NCI-H2029 (cell line): ENCODE measurements around the gene RXFP4.
"Not testable (repeated sequence)": the region's sequence is repeated elsewhere in the genome, so short reads cannot be mapped to it uniquely, and the experiment has no call there.

Experiments
- DNase-seq: peaks from one replicate; lab custom pipeline; 2025; lab: John Stamatoyannopoulos, UW

Gene RXFP4, protein sequence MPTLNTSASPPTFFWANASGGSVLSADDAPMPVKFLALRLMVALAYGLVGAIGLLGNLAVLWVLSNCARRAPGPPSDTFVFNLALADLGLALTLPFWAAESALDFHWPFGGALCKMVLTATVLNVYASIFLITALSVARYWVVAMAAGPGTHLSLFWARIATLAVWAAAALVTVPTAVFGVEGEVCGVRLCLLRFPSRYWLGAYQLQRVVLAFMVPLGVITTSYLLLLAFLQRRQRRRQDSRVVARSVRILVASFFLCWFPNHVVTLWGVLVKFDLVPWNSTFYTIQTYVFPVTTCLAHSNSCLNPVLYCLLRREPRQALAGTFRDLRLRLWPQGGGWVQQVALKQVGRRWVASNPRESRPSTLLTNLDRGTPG

GRCh38 chr1:155940993-155941844 lies at the start of gene RXFP4:
TSS of gene RXFP4 (plus strand) at chr1:155941638. CDS start at chr1:155941710, 72 bp downstream.
- no peak for DNase-seq

GRCh38 chr1:155892796-155893195 lies 48.6 kb upstream of the RXFP4 start:
- DNase-seq = no peak

GRCh38 chr1:155893389-155894142 lies 47.9 kb upstream of the RXFP4 start:
- DNase-seq = no peak

- DNase-seq = not testable (repeated sequence)
These were observed 45.8 kb upstream of the RXFP4 start for GRCh38 chr1:155895617-155896016.

- not testable (repeated sequence) for DNase-seq
These were observed 45.0 kb upstream of the RXFP4 start for GRCh38 chr1:155896476-155896875.

DNA sequence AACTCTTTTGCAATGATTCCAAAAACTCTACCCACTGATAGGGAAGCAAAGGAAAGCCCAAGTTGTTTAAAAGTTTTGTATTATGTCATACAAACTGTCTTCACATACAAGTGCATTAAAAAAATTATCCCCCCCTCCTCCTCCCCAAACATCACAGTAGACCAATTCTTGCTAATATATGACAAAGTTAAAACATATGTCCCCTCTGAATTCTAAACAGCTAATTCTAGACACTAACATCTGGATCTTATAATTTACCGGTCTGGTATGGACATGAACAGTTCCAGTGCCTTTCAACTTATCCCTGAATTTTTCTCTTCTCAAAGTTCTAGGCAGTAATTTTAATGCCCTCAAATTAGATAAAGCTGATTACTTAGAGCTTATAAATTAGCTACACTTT lies 43.7 kb upstream of the RXFP4 start:
- DNase-seq = no peak

GRCh38 chr1:155898888-155899287 lies 42.5 kb upstream of the RXFP4 start:
- no peak for DNase-seq

DNA sequence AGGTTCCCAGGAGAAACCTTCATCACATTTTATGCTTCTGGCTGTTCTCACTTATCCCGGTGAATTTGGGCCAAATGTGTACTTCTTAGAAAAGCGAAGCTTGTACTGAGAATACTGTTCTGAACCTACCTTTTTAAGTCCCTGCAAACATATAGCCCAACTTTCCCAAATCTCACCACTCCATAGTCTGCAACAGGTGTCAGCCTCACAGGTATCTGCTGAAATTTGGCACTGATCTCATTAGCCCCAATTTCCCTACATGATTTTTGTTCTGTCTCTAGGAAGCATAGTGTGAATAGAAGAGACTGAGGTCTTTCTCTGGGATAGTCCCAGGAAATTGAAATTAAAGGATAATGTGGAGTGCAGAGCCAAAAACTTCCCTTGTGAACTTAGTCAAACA lies 41.8 kb upstream of the RXFP4 start:
- no peak for DNase-seq

GRCh38 chr1:155900161-155900560 lies 41.3 kb upstream of the RXFP4 start:
- DNase-seq = no peak

- DNase-seq = no peak
These were observed 37.2 kb upstream of the RXFP4 start for GRCh38 chr1:155904261-155904660.

- DNase-seq = no peak
These were observed 31.5 kb upstream of the RXFP4 start for GRCh38 chr1:155909894-155910293.

DNA sequence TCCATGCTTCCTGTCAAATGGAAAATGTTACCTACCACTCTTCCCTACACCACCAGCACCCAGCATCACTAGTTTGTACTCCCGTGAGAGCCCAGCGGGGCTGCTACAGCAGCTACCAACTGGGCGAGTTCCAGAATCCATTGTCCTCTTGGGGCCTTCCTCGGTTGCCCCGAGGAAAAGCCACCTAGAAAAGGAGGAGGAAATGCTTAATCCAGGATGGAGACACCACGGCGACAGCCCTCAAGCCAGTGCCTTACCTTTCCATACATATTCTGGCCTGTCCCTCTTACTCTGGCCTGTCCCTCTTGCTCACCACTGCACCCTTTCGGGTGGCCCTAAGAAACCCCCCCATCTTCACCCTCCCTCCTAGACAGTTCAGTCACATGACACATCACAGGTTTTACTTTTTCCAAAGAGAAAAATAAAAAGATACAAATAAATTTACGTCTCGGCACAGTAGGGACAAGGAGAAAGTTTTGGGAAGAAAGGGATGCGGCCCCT lies 30.8 kb upstream of the RXFP4 start:
- DNase-seq = no peak

- peak; percentile 46 for DNase-seq
These were observed 30.0 kb upstream of the RXFP4 start, which contains the start of gene RIT1 for GRCh38 chr1:155911156-155912055. TSS of gene RIT1 (minus strand) at chr1:155911349. CDS start at chr1:155910761, 588 bp downstream.

DNA sequence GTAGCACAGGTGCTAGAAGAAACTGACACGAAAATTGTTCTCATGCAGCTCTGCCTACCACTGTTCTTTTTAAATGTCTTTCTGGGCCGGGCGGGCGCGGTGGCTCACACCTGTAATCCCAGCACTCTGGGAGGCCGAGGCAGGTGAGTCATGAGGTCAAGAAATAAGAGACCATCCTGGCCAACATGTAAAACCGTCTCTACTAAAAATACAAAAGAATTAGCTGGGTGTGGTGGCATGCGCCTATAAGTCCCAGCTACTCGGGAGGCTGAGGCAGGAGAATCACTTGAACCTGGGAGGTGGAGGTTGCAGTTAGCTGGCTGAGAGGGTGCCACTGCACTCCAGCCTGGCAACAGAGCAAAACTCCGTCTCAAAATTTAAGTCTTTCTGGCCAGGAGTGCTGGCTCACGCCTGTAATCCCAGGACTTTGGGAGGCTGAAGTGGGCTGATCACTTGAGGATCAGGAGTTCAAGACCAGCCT lies 29.3 kb upstream of the RXFP4 start:
- DNase-seq = no peak

- no peak for DNase-seq
These were observed 27.3 kb upstream of the RXFP4 start for GRCh38 chr1:155913969-155914757.

- DNase-seq = no peak
These were observed 22.8 kb upstream of the RXFP4 start for GRCh38 chr1:155918660-155919059.

DNA sequence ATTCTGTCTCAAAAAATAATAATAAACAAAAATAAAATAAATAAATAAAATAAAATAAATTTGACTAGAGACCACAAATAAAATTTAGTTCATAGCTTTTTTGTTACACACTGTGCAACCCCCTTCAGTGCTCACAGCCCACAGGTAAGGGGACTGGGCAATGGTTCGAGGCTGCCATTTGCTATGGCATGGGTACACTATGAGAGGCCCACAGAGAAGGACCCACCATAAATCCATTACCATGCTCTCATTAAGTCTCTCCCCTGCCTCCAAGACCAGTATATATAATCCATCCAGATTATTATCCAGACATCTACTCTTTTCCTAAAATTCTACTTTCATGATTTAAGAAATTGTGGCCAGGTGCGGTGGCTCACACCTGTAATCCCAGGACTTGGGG lies 21.6 kb upstream of the RXFP4 start:
- no peak for DNase-seq

GRCh38 chr1:155920717-155921116 lies 20.7 kb upstream of the RXFP4 start:
- no peak for DNase-seq

GRCh38 chr1:155925506-155925905 lies 15.9 kb upstream of the RXFP4 start:
- DNase-seq = no peak

DNA sequence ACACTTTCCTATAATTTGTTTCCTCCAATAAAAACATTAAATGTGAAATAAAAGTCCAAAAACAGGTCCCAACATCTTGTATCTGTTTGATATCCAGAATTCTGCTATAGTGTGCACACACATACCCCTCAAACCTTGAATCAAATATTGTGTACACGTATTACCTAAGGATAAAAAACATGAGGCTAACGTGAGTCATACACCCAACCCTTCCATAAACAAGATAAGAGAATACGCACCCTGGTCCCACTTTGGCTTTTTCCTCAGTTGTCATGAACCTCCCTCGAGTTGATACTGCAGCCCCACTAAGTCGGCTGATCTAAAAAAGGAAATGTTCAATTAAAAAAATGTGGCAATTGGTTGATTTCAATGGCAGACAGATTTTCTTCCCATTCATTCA lies 12.4 kb upstream of the RXFP4 start:
- DNase-seq = no peak
